ENCODE results near the gene APLP2. TPM values are rescaled to one million over a fixed set of nuclear protein-coding genes. Genes with fewer than 3 reads are reported as not detected.
A peak's percentile ranks its signal among the peaks of the same experiment; 100 is the strongest.

The APLP2 gene
- polyA plus RNA-seq, 3 donors: 486 to 622 (median 591) TPM

DNA sequence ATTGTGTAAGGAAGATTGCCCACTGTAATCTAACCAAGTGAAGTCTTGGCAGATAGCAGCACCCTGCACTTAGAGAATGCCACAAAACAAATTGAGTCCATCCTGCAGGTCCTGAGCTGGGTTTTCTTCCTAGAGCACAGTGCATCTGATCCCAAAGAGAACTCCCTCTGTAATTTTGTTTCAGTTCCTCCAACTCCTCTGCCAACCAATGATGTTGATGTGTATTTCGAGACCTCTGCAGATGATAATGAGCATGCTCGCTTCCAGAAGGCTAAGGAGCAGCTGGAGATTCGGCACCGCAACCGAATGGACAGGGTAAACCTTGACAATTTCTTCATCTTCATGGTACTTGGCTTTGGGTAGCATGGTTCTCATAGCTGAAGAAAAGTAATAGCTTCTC is 56.8 kb downstream of the APLP2 start:
- 12% methylated on average over 3 of the region's 5 CpGs for WGBS (ENCODE audit: insufficient coverage)
- peaks cover 71 to 84% of the 10 kb centered on the region in 2 donors for H3K36me3 ChIP-seq (replicated peaks in 1 of 2; ENCODE audit: control insufficient read depth in 1 of 2, insufficient read depth in 2 of 2, low read length in 2 of 2)

DNA sequence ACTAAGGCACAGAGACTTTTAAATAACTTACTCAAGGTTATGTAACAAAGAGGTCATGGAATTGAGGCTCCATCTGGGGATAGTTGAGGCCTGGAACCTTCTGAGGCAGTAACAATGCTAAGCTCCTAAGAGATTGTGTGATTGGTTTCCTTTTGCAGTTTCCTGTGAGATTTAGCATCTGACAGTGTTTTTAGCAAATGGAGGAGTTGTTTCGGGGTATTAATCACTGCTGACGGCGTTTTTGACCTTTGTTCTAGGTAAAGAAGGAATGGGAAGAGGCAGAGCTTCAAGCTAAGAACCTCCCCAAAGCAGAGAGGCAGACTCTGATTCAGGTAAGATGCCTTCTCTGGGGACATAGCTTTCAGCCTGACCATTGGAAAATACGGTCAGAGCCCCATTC is 57.8 kb downstream of the APLP2 start:
- H3K27ac Mint-ChIP-seq: peak overlapping the region in 4 of 7 donors; percentile 4 to 100 (median 70)
- peaks cover 51% of the 10 kb centered on the region in 2 donors for H3K4me1 ChIP-seq (ENCODE audit: control insufficient read depth in 1 of 2, insufficient read depth in 2 of 2, low read length in 2 of 2)

More for the DNA sequence above, 56.8 kb downstream of the APLP2 start:
- Histone ChIP-seq H3K9ac (ENCODE audit: insufficient read depth, low read length, poor library complexity, severe bottlenecking) (no peak overlapping the region), H3K79me2 (ENCODE audit: insufficient read depth, low read length) (peaks cover 83% of the 10 kb centered on the region), H3K27me3 (ENCODE audit: control insufficient read depth in 2 of 2, insufficient read depth in 2 of 2, low read length in 2 of 2) (no peaks in the 10 kb centered on the region), H3K4me3 (replicated peaks in 1 of 3; ENCODE audit: low read depth in 2 of 3, low read length in 3 of 3) (no peak overlapping the region), H3K27ac (ENCODE audit: low read depth in 1 of 2, low read length in 2 of 2) (peak overlapping the region; percentile 8 to 91), H3K4me1 (ENCODE audit: control insufficient read depth in 1 of 2, insufficient read depth in 2 of 2, low read length in 2 of 2) (peaks cover 57 to 61% of the 10 kb centered on the region in 2 donors), H3K9me3 (replicated peaks in 1 of 2; ENCODE audit: control insufficient read depth in 1 of 2, insufficient read depth in 1 of 2, low read length in 2 of 2) (no peaks in the 10 kb centered on the region), H3K4me2 (replicated peaks; ENCODE audit: extremely low read depth, low read length, poor library complexity, severe bottlenecking) (no peak overlapping the region), H2AFZ (ENCODE audit: insufficient read depth, low read depth, low read length, poor library complexity, severe bottlenecking) (no peak overlapping the region), H4K20me1 (ENCODE audit: insufficient read depth, low read length) (peaks cover 71% of the 10 kb centered on the region)
- Mint-ChIP-seq H3K27ac (peak overlapping the region; percentile 9 to 100 (median 83)), H3K36me3 (peaks cover 86 to 91% of the 10 kb centered on the region in 2 donors), H3K9me3 (peaks cover 0 to 3% (median 0%) of the 10 kb centered on the region in 7 donors), H3K4me1 (peaks cover 59% of the 10 kb centered on the region), H3K4me3 (no peak overlapping the region), H3K27me3 (ENCODE audit: low read depth in 3 of 3) (peaks cover 0 to 4% (median under 1%) of the 10 kb centered on the region in 3 donors)
- intact Hi-C loops (cut with micrococcal nuclease): no loop called here
- TF ChIP-seq, protein P1, sequence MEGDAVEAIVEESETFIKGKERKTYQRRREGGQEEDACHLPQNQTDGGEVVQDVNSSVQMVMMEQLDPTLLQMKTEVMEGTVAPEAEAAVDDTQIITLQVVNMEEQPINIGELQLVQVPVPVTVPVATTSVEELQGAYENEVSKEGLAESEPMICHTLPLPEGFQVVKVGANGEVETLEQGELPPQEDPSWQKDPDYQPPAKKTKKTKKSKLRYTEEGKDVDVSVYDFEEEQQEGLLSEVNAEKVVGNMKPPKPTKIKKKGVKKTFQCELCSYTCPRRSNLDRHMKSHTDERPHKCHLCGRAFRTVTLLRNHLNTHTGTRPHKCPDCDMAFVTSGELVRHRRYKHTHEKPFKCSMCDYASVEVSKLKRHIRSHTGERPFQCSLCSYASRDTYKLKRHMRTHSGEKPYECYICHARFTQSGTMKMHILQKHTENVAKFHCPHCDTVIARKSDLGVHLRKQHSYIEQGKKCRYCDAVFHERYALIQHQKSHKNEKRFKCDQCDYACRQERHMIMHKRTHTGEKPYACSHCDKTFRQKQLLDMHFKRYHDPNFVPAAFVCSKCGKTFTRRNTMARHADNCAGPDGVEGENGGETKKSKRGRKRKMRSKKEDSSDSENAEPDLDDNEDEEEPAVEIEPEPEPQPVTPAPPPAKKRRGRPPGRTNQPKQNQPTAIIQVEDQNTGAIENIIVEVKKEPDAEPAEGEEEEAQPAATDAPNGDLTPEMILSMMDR (IDR thresholded peaks at IDR 0.05): no peak
- peak in 1 of 3 donors; percentile 39 for DNase-seq

More for the DNA sequence above, 57.8 kb downstream of the APLP2 start:
- intact Hi-C loops (cut with micrococcal nuclease): no loop called here
- peaks cover 74 to 89% of the 10 kb centered on the region in 2 donors for H3K36me3 ChIP-seq (replicated peaks in 1 of 2; ENCODE audit: control insufficient read depth in 1 of 2, insufficient read depth in 2 of 2, low read length in 2 of 2)
- H3K4me3 ChIP-seq (replicated peaks in 1 of 3; ENCODE audit: low read depth in 2 of 3, low read length in 3 of 3): no peak overlapping the region
- no peaks in the 10 kb centered on the region for H3K9me3 ChIP-seq (replicated peaks in 1 of 2; ENCODE audit: control insufficient read depth in 1 of 2, insufficient read depth in 1 of 2, low read length in 2 of 2)
- H3K27me3 ChIP-seq (ENCODE audit: control insufficient read depth in 2 of 2, insufficient read depth in 2 of 2, low read length in 2 of 2): no peaks in the 10 kb centered on the region
- no peak for DNase-seq
- peaks cover 89% of the 10 kb centered on the region for H3K79me2 ChIP-seq (ENCODE audit: insufficient read depth, low read length)
- no CpG with 5 or more reads among the region's 4 CpGs for WGBS (ENCODE audit: insufficient coverage)
- H2AFZ ChIP-seq (ENCODE audit: insufficient read depth, low read depth, low read length, poor library complexity, severe bottlenecking): no peak overlapping the region
- H3K4me3 Mint-ChIP-seq: no peak overlapping the region
- TF ChIP-seq, protein P1 (IDR thresholded peaks at IDR 0.05): no peak
- peaks cover 77% of the 10 kb centered on the region for H4K20me1 ChIP-seq (ENCODE audit: insufficient read depth, low read length)
- peak overlapping the region in 1 of 2 donors; percentile 91 for H3K27ac ChIP-seq (ENCODE audit: low read depth in 1 of 2, low read length in 2 of 2)
- peaks cover 53% of the 10 kb centered on the region for H3K4me1 Mint-ChIP-seq
- peaks cover 85 to 93% of the 10 kb centered on the region in 2 donors for H3K36me3 Mint-ChIP-seq
- H3K4me2 ChIP-seq (replicated peaks; ENCODE audit: extremely low read depth, low read length, poor library complexity, severe bottlenecking): no peak overlapping the region
- no peaks in the 10 kb centered on the region for H3K27me3 Mint-ChIP-seq (ENCODE audit: low read depth in 3 of 3)
- H3K9ac ChIP-seq (ENCODE audit: insufficient read depth, low read length, poor library complexity, severe bottlenecking): no peak overlapping the region
- peaks cover 0 to 3% (median 0%) of the 10 kb centered on the region in 7 donors for H3K9me3 Mint-ChIP-seq
